NCI-H187 treated with DMSO at 0.1 percent for 48 hours (cell line): Measurements from ENCODE around the gene SOBP.

Source experiments
- DNase-seq: peaks from one replicate; lab custom pipeline; 2025; lab: John Stamatoyannopoulos, UW

SOBP gene

GRCh38 chr6:107523054-107523791 is 33.3 kb downstream of the SOBP start:
- DNase-seq: no peak

- DNase-seq: no peak
Measured at GRCh38 chr6:107523794-107524193, 33.9 kb downstream of the SOBP start.

- no peak for DNase-seq
Measured at GRCh38 chr6:107524626-107525025, 34.7 kb downstream of the SOBP start.

- DNase-seq: no peak
Measured at GRCh38 chr6:107531868-107532267, 42.0 kb downstream of the SOBP start.

- DNase-seq: no peak
Measured at GRCh38 chr6:107532706-107533105, 42.8 kb downstream of the SOBP start.

- DNase-seq: no peak
Measured at GRCh38 chr6:107533415-107534059, 43.6 kb downstream of the SOBP start.

GRCh38 chr6:107534571-107535141 is 44.7 kb downstream of the SOBP start:
- DNase-seq: no peak

GRCh38 chr6:107535626-107536025 is 45.7 kb downstream of the SOBP start:
- DNase-seq: no peak

- DNase-seq: peak; percentile 34
Measured at GRCh38 chr6:107536180-107536961, 46.5 kb downstream of the SOBP start.

GRCh38 chr6:107537559-107537958 is 47.6 kb downstream of the SOBP start:
- no peak for DNase-seq

GRCh38 chr6:107538856-107539387 is 49.0 kb downstream of the SOBP start:
- no peak for DNase-seq

GRCh38 chr6:107539409-107539808 is 49.5 kb downstream of the SOBP start:
- no peak for DNase-seq

- no peak for DNase-seq
Measured at GRCh38 chr6:107539849-107540464, 50.0 kb downstream of the SOBP start.

- DNase-seq: no peak
Measured at GRCh38 chr6:107540465-107540857, 50.5 kb downstream of the SOBP start.

- no peak for DNase-seq
Measured at GRCh38 chr6:107542192-107542668, 52.3 kb downstream of the SOBP start.

GRCh38 chr6:107543088-107543487 is 53.2 kb downstream of the SOBP start:
- DNase-seq: no peak

- no peak for DNase-seq
Measured at GRCh38 chr6:107543567-107543966, 53.6 kb downstream of the SOBP start.

GRCh38 chr6:107545763-107546162 is 55.8 kb downstream of the SOBP start:
- DNase-seq: no peak

GRCh38 chr6:107546691-107547450 is 57.0 kb downstream of the SOBP start:
- DNase-seq: no peak

GRCh38 chr6:107547451-107547840 is 57.5 kb downstream of the SOBP start:
- no peak for DNase-seq

- DNase-seq: no peak
Measured at GRCh38 chr6:107550241-107550840, 60.4 kb downstream of the SOBP start.
